GM19099 (cell line): ENCODE measurements around the gene ARHGEF19.

Experiments used
- POLR2A ChIP-seq: IDR thresholded peaks from 3 replicates; pipeline ENCODE4 v1.6.1; 2011; ENCODE audit warnings: low read depth; ENCODE audit not compliant: insufficient read length; ENCODE audit errors: extremely low read depth

ARHGEF19 gene

GRCh38 chr1:16247441-16247840 lies 35.0 kb upstream of the ARHGEF19 start:
- no peak for TF ChIP-seq POLR2A

GRCh38 chr1:16246961-16247360 lies 34.5 kb upstream of the ARHGEF19 start:
- no peak for TF ChIP-seq POLR2A

GRCh38 chr1:16245476-16246196 lies 33.2 kb upstream of the ARHGEF19 start:
- no peak for TF ChIP-seq POLR2A

- TF ChIP-seq POLR2A = no peak
Observed at GRCh38 chr1:16244650-16245285, 32.3 kb upstream of the ARHGEF19 start.

GRCh38 chr1:16243936-16244649 lies 31.6 kb upstream of the ARHGEF19 start:
- TF ChIP-seq POLR2A = no peak

GRCh38 chr1:16243215-16243610 lies 30.8 kb upstream of the ARHGEF19 start:
- no peak for TF ChIP-seq POLR2A

- no peak for TF ChIP-seq POLR2A
Observed at GRCh38 chr1:16242556-16243214, 30.2 kb upstream of the ARHGEF19 start.

GRCh38 chr1:16241221-16241708 lies 28.8 kb upstream of the ARHGEF19 start:
- TF ChIP-seq POLR2A = no peak

GRCh38 chr1:16239972-16240491 lies 27.6 kb upstream of the ARHGEF19 start:
- no peak for TF ChIP-seq POLR2A

- TF ChIP-seq POLR2A = no peak
Observed at GRCh38 chr1:16237343-16237830, 24.9 kb upstream of the ARHGEF19 start.

- TF ChIP-seq POLR2A = peak; percentile 67
Observed at GRCh38 chr1:16236511-16237342, 24.3 kb upstream of the ARHGEF19 start, which contains the start of gene CPLANE2. Gene CPLANE2, minus strand, starts transcription at chr1:16237183. Its CDS starts 441 bp downstream, at chr1:16236742.

- no peak for TF ChIP-seq POLR2A
Observed at GRCh38 chr1:16235944-16236510, 23.6 kb upstream of the ARHGEF19 start.

GRCh38 chr1:16235347-16235746 lies 22.9 kb upstream of the ARHGEF19 start:
- TF ChIP-seq POLR2A = no peak
